ENCODE results near the gene PAX5.

The PAX5 gene

DNA sequence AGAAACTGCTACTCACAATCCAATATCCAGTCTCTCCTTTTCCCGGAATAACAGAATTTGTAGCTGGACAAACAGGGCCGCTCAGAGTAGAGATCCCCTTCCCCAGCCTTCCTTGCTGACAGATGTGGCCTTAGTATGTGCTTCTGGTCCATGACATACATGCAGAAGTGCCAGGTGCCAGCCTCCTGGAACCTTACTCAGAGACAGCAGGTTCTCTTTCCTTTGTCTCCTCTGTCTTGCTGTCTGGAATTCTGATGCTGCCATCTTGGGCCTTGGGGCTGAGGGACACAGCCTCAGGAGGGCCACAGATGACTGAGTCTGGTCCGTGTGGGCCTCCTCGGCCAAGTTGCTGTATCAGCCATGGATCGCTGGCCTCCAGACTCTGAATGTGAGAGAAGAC is 210.1 kb downstream of the PAX5 start:
- no peak for DNase-seq

GRCh38 chr9:36823466-36823865 is 210.6 kb downstream of the PAX5 start:
- no peak for DNase-seq

- no peak for DNase-seq
Observed at GRCh38 chr9:36822201-36822600, 211.9 kb downstream of the PAX5 start.

DNA sequence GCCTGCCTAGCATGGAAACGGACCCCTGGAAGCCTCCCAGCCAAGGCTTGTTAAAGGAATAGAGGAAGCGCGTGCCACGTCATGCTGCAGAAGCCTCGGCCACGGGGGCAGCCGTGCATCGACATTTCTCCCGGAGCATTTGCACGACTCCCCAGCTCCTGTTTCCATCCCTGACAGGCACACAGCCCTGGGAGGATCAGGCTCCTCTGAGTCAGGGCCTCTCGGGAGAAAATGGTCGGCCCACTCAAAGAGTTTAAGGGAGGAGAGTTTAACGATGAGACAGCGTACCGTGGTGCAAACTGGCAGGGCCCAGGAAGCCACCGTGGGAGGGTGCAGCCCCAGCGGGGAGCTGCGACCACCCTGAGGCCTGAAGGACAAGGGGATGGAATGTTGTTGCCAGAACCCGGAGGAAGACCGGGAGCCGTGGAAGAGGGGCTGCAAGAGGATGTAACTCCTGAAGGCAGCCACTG is 213.6 kb downstream of the PAX5 start:
- DNase-seq: no peak

DNA sequence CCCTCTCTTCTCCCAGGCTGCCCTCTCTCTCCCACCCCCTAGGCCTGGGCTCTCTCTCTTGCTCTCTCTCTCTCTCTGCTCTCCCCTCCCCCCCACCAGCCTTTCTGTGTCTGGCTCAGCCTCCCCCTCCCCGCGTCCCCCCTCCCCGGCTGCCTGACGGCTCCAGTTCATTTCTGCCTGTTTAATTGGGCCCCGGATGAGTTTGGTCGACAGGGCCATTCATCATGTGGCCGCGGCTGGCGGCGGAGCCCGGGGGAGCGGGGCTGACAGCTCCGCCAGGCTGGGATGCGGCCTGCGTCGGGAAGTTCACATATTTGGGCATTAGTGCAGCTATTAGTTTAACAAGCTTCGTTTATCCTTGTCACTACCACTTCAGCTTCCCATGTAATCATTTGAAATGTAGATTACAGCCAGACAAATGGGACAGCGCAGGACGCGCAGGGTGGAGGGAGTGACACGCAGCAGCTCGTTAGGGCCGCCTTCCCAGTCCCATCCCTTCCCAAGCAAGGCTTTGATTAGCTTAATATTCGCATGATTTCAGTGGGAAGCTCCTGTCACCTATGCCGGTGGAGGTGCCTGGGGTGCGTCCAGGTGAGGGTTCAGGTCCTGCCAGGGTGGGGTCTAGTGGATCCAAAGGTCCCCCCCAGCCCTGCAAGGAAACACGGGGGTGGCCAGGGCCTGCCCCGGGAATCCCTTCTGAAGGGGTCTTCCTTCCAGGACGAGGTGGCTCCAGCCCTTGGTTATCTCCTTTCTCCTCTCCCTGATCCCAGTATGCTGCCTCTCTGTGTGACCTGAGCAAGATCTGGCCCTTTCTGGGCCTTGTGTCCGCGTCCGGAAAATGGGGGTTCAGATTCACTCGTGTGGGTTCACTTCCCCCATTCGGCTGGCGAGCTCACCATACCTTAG is 214.8 kb downstream of the PAX5 start:
- DNase-seq: no peak

DNA sequence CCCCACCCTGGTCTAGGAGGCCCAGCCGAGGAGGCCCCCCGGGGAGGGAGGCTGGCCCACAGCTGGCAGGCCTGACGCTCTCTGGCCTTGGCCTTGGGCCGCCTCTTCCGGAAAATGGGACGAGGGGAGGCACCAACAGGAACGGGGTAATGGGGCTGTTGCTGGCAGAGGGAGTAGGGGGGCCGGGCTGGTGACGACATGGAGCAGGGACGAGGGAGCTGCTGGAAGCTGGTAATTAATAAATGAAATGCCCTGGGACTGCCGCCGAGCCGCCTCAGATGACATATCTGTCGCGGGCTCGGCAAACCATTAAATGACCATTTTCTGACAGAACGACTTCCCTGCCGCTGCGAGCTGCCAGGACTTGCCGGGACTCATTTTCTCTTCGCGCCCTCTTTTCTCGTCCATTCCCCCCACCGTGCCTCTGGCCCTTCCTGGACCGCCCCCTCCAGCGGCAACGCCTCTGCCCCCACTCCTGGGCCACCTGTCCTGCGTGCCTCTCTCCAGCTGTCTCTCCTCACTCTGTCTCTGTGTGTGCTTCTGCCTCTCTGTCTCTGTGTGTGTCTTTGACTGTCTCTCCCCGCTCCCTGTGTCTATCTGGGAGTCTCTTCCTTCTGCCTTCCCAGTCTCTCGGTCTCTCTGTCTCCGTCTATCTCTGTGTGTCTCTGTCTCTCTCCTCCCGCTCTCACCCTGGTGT is 215.7 kb downstream of the PAX5 start:
- DNase-seq: no peak

- no peak for DNase-seq
Observed at GRCh38 chr9:36817160-36817834, 216.8 kb downstream of the PAX5 start.

DNA sequence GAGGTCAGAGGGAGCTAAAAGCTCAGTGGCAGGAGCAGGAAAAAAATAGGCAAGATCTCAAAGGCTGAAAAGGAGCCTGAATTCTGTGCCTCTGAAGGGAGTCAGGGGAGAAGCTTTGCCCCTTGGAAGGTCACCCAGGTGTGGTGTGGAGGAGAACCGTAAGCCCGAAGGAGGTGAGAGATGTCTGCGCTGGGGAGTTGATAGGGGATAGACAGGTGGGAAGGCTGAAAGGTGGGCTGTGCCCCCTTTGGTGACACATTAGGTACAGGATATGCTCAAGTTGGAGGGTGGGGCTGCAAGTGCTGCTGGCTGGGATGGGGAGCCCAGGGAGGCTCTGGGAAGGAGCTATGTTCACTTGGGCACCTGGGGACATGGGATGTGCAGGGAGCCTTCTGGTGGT is 217.7 kb downstream of the PAX5 start:
- DNase-seq: no peak

DNA sequence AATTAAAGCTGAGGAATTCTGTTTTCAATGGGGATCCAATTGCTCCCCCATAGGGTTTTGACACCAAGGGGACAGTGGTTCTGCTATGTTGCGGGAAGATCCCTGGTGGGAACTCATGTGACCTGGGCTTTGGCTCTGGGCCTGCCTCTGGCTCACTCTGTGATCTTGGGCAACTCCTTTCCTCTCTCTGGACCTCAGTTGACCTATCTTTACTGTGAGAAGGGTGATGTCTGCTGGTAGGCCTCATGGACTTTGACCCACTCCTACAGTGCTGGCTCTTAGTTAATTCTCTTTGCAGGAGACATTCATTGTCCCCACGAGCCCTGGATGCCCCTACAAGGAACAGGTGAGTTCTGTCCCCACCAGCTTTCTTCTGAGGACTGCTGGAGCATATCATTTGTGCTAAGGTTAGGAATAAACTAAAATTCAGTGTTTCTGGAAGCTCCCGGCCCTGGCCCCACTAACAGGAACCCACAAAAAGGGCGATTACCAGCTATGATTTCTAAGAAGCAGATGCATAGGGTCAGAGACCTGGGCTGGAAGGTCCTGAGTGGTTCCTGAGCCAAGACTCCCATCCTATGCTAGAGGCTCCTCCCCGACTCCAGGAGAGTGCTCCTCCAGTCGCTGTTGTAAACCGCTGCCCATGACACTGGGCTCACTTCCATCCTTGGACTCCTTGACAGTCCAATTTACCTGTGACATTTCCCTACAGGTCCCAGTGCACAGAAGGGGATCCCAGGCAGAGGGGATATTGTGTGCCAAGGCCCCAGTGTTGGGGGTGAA is 218.3 kb downstream of the PAX5 start:
- DNase-seq: no peak

- no peak for DNase-seq
Observed at GRCh38 chr9:36815023-36815422, 219.0 kb downstream of the PAX5 start.

DNA sequence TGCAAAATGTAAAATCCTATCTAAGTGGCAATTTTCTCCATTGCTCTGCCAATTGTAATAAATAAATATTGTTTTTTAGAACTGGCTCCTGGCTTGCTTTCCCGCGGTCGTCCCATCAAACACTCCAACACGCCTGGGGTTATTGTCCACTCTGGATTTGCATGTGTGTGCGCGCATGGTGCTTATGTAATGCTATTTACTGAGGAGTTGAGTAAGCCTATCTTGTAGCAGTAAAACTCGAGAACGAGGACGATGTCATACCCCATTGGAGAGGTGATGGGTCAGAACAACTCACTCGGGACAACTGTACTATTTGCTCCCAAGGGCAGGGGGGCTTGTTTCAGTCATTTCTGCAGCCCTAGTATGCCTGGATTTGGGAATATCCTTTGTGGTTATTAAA is 220.9 kb downstream of the PAX5 start:
- DNase-seq: no peak

GRCh38 chr9:36812556-36812955 is 221.5 kb downstream of the PAX5 start:
- no peak for DNase-seq

- DNase-seq: no peak
Observed at GRCh38 chr9:36808251-36808650, 225.8 kb downstream of the PAX5 start.

DNA sequence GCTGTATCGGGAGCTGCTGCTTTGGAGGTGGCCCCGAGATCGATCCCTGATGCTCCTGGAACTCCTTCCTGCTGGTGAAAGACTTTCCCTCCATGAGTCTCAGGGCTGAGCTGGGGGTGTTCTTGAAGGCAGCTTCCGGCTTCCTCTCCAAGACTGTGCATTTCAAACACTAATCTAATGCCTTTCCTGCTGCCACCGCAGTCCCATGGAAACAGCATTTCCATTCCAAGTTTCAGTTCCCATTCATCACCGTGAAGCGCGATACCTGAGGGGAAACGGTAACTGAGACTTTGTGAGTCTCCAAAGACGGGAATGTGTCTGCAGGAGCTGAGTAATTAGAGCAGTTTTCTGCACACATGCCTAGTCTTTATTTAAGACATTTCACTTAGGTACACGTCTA is 230.1 kb downstream of the PAX5 start:
- DNase-seq: no peak

DNA sequence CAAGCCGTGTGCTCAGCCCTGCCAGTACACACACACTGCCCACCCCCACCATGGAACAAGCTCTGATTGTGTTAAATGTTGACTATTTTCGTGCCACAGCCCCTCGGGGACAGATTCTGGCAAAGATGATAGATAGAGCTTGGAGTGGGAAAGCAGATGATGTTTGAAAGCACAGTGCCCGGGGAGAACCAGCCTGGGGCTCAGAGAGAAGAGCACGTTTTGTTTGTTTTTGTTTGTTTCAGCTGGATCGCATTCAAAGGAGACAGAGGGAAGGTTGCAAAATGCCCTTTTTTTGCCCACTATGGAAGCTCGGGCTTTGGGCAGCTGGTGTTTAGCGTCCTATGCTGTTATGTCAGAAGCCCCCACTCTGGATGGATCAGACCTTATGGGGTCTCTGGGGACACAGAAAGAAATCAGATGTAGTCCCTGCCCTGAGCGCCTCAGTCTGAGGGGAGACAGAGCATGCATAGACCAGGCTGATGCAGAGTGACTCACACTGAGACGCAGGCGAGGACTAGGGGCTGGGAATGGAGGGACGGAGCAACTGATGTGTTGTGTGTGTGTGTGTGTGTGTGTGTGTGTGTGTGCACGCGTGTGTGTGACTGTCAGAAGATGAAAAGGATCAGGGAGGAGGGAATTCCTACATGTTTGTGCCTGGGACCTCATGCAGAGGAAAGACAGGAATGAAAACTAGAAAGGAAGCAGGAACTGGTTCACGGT is 231.7 kb downstream of the PAX5 start:
- peak; percentile 42 for DNase-seq

GRCh38 chr9:36800455-36800854 is 233.6 kb downstream of the PAX5 start:
- no peak for DNase-seq

DNA sequence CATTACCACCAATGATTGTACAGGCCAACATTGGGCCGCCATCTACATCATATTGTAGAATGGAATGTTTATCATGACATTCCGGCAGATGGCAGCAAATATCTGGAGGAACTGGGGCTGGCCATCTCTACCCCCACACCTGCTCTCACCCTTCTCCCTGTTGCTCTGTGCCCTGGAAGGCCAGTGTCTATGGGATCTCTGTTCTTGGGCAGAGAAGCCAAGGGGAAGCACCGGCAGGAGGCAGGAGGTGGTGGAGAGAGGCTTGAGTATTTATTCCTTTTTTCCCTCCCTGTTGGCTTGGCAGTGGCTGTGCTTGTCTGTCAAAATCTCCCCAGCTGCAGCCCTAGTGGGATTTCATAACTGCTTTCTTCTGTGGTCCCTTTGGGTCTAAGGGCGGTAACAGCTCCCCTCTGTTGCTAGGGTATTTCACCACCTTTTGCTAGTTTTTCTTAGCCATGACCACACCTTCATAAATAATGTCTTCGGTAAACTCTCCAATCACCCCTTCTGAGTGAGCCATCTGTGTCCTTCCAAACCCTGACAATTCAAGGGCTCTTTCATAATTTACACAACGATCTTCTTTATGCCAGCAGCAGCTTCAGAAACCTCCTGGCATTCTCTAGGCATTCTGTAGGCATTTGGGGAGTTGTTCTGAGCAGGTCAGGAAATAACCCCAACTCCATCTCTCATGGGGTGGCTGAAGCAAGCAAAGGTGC is 235.6 kb downstream of the PAX5 start:
- no peak for DNase-seq

- no peak for DNase-seq
Observed at GRCh38 chr9:36797471-36798220, 236.4 kb downstream of the PAX5 start.

GRCh38 chr9:36796671-36797419 is 237.2 kb downstream of the PAX5 start:
- DNase-seq: no peak

DNA sequence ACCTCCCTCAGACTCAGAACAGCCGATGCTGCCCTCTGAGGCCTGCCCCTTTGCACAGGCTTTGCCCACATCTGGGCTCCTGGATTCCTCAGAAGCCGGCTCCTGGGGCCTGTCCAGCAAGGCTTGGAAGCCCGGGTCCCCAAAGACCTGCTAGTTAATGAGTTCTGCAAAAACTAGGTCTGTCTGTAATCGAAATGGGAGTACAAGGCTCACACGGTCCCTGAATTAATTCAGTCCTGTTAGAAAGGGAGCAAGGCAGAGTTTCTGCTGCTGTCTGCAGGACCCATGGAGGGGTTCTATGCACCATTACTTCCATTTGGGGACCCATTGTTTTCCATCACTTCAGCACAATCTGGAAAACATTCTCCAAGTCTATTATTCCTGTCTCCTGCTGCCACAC is 239.6 kb downstream of the PAX5 start:
- DNase-seq: no peak

All from HCEC 1CT (cell line).